Activated T-helper 2 cell treated with anti-CD3 and anti-CD28 coated beads, Interferon-gamma antibody, Interleukin-2, Interleukin-4, amounts not matched to agents 10 μg/mL and 5 μg/mL and 100 μg/mL, durations not matched to agents 14 hours and 24 hours and 36 hours (primary cell): ENCODE results near the gene UBE2R2. TPM values are rescaled to one million over a fixed set of nuclear protein-coding genes. Genes with fewer than 3 reads are reported as not detected.

Experiments used
- total RNA-seq: library from RNA; stranded (reverse); gene quantifications from 2 replicates; pipeline ENCODE4 v1.2.3, GENCODE V29; 2022

UBE2R2 gene
- total RNA-seq, 1 donor from 2014 or later, result 44.1 TPM

Other genes with a start within 250 kb of the UBE2R2 start
- not detected in 2 replicates for gene PRSS3, start 21.6 kb upstream of the UBE2R2 start, total RNA-seq
- gene UBAP2, start 231.7 kb downstream of the UBE2R2 start, total RNA-seq, result 52.8 and 54.8 TPM in 2 replicates